Cardiac muscle cell (in vitro differentiated cells and primary cell): ENCODE data around the gene OR2AG1. TPM values are rescaled to one million over a fixed set of nuclear protein-coding genes. Genes with fewer than 3 reads are reported as not detected.
A peak's percentile ranks its signal among the peaks of the same experiment; 100 is the strongest.

ENCODE experiments used
- DNase-seq, 2 donors: peaks; one replicate each; pipeline versions ENCODE4 v3.0.0 to v3.0.0-alpha.2; 2010 to 2017; ENCODE audit warnings: low read depth in 1 of 2, low spot score in 1 of 2
- H3K27ac ChIP-seq: fragments of 200-600 bp; sonication (generic); 2 replicates; pipeline ENCODE4 v1.5.1; 2016
- H3K27me3 ChIP-seq: fragments of 200-600 bp; sonication (generic); 2 replicates; pipeline ENCODE4 v1.6.0; 2016; ENCODE audit warnings: control low read depth
- H3K36me3 ChIP-seq: fragments of 200-600 bp; sonication (generic); 2 replicates; pipeline ENCODE4 v1.5.1; 2016; ENCODE audit warnings: control low read depth
- H3K4me1 ChIP-seq: fragments of 200-600 bp; sonication (generic); 2 replicates; pipeline ENCODE4 v1.8.1; 2017; ENCODE audit warnings: low read depth, mild to moderate bottlenecking, mixed run types
- H3K4me3 ChIP-seq: fragments of 200-600 bp; sonication (generic); 2 replicates; pipeline ENCODE4 v1.5.1; 2016; ENCODE audit warnings: mild to moderate bottlenecking
- H3K9me3 ChIP-seq: fragments of 200-600 bp; sonication (generic); 2 replicates; pipeline ENCODE4 v1.5.1; 2017; ENCODE audit warnings: low read depth, mild to moderate bottlenecking, control low read depth
- polyA plus RNA-seq: library from polyadenylated mRNA; unstranded; fragments of >200 nt; fragmentation: Nextera tagmentation; extraction: Ambion mirVana; gene quantifications from 2 replicates; pipeline ENCODE4 v1.2.1, GENCODE V29; 2016
- total RNA-seq: library from RNA; depleted of rRNA; stranded (reverse); fragments of >200 nt; gene quantifications from 2 replicates; pipeline ENCODE4 v1.2.3, GENCODE V29; 2016
- TF ChIP-seq, protein P1 (sequence below): IDR thresholded peaks from 2 replicates; pipeline ENCODE4 v1.5.1; 2012; ENCODE audit warnings: low read depth, mild to moderate bottlenecking, low read length

The OR2AG1 gene
- total and polyA plus RNA-seq, 2 experiments from 2014 or later, result 0.09 TPM; not detected in 1

DNA sequence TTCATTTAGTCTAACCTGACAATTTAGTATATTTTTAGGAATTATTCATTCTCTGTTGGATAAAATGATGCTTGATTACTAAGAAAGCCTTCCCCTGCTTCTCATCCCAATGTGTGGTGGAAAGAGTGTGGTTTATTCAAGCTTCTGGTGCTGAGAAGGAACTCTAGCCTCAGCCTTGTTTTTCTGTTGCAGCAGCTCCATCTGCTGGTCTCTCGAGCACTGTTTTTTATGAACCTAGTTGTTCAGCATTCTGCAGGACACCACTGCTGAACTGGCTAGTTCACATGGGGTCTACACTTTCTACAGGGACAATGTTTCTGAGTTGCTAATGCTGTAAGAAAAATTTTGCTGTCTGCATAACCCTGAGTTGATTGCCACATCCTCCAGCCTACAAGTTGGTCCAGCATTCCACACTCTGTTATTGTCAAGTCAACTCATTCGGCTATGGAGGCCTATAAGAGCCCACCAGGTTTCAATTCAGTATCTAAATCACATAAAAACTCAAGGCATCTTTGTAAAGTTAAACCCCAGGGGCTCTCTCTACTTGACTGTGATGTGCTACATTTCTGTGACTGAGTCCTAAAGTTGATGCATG, 25.4 kb upstream of the OR2AG1 start:
- TF ChIP-seq, protein P1, sequence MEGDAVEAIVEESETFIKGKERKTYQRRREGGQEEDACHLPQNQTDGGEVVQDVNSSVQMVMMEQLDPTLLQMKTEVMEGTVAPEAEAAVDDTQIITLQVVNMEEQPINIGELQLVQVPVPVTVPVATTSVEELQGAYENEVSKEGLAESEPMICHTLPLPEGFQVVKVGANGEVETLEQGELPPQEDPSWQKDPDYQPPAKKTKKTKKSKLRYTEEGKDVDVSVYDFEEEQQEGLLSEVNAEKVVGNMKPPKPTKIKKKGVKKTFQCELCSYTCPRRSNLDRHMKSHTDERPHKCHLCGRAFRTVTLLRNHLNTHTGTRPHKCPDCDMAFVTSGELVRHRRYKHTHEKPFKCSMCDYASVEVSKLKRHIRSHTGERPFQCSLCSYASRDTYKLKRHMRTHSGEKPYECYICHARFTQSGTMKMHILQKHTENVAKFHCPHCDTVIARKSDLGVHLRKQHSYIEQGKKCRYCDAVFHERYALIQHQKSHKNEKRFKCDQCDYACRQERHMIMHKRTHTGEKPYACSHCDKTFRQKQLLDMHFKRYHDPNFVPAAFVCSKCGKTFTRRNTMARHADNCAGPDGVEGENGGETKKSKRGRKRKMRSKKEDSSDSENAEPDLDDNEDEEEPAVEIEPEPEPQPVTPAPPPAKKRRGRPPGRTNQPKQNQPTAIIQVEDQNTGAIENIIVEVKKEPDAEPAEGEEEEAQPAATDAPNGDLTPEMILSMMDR, result peak; percentile 76
- DNase-seq, result peak; percentile 74 to 75
- H3K9me3 ChIP-seq, result peaks cover 2% of the 10 kb centered on the region
- H3K27ac ChIP-seq, result no peak overlapping the region
- H3K4me3 ChIP-seq, result no peak overlapping the region
- H3K36me3 ChIP-seq, result no peaks in the 10 kb centered on the region
- H3K27me3 ChIP-seq, result no peaks in the 10 kb centered on the region
- no peaks in the 10 kb centered on the region for H3K4me1 ChIP-seq

DNA sequence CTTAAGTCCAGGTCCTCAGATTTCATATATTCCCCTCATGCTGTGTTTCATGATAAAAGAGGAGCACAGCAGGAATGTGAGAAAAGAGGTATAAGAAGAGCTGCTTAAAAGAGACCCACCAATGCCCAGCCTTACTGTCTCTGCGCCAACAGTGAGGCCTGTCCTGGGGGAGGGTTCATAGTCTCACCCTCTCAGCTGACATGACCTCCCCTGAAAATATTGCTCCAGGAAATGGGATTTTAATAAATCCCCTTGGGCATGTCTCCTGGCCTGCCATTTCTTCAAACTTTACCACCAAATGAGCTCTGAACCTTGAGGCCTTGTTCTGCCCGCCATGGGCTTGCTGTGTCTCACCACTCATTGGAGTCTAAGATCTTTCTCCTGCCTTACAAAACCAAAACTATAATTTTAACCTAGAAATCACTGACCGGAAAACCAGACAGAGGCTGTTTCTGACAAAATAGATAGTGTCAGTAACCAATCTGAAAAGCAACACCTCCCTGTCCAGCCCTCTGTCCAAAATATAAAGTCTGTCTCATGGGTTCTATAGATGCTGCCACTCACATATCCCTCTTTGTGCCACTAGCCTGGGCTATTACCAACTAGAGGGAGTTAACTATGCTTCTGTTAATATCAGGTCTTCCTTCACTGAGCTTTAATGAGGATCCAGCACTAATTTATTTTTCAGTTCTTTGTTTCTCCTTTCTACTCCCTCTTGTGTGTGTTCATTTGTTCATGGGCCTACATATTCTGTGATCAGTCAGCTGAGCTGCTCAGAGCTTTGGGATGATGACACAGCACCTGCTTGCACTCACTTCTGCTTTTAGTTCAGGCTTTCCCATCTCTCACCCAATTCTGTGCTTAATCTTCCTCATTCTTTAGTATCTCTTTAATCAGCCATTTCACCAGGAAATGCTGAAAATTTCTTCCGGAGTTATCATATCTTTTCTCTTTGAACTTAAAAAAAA, 10.6 kb upstream of the OR2AG1 start, which contains the start of gene OR2AG2:
Gene OR2AG2, minus strand, starts transcription at position 51 of the 968 bp plus-strand sequence. CDS start 3,019 bp downstream, outside the sequence.
- DNase-seq, result no peak
- Histone ChIP-seq H3K4me1 (no peaks in the 10 kb centered on the region), H3K9me3 (no peaks in the 10 kb centered on the region), H3K4me3 (no peak within 1 kb of the TSS), H3K27me3 (no peaks in the 10 kb centered on the region), H3K27ac (no peak within 1 kb of the TSS), H3K36me3 (no peaks in the 10 kb centered on the region)
- TF ChIP-seq, protein P1, result no peak

DNA sequence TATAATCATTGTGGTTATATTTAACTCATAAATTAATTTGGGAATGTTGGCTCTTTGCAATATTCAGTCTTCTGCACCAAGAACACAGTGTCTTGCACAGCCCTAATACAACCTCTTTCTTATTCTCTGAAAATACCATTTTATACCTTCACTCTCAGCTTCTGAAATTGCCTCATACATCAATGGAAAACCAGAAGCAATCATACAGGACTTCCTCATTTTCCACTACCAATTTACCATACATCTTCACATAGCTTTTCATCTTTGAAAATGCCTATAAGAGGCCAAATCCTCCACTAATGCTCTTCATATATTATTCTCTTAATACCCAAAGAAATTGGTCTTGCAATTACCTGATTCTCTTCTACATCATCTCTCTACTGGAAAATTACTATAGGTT, 4.3 kb upstream of the OR2AG1 start:
- H3K4me1 ChIP-seq, result no peaks in the 10 kb centered on the region
- H3K27me3 ChIP-seq, result no peaks in the 10 kb centered on the region
- no peak overlapping the region for H3K27ac ChIP-seq
- no peak overlapping the region for H3K4me3 ChIP-seq
- TF ChIP-seq, protein P1, result no peak
- no peak for DNase-seq
- no peaks in the 10 kb centered on the region for H3K9me3 ChIP-seq
- H3K36me3 ChIP-seq, result no peaks in the 10 kb centered on the region

DNA sequence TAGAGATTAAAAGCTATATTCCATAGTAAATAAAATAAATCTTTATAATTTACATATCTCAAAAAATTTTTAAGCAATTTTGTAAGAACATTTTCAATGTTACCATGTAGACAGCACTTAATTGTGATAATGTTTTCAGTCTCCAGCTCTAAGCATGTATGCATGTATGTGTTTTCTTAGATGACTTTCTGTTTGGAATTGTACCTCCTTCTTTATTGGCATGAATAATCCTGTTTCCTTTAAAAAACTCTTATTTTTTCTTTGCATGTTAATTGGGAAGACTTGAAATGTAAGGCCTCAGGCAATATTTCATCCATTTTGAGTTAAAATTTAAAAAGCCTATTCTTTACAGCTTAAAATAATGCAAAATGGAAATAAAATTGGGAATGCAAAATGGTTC, 2.0 kb upstream of the OR2AG1 start:
- no peak for DNase-seq
- TF ChIP-seq, protein P1, result no peak
- Histone ChIP-seq H3K27me3 (no peaks in the 10 kb centered on the region), H3K4me1 (no peaks in the 10 kb centered on the region), H3K27ac (no peak overlapping the region), H3K36me3 (no peaks in the 10 kb centered on the region), H3K4me3 (no peak overlapping the region), H3K9me3 (no peaks in the 10 kb centered on the region)

DNA sequence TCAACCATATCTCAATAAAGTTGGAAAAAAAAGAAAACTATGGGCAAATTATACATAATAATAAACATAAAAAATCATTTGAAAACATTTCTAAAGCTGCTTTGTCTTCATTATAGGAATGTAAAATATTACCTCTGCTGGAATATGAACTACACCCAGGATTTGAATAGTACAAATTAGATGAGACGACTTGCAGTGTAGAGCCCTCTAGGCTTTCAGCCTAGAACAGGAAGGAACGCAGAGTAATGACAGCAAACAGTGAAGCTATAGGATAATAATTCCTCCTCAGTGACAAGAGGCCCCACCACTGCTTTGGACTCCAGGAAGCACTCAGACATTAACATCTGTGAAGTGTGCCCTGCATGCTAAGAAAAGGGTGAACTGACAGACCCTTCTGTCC, 7.7 kb downstream of the OR2AG1 start:
- Histone ChIP-seq H3K27me3 (no peaks in the 10 kb centered on the region), H3K9me3 (no peaks in the 10 kb centered on the region), H3K27ac (no peak overlapping the region), H3K36me3 (no peaks in the 10 kb centered on the region), H3K4me3 (no peak overlapping the region), H3K4me1 (no peaks in the 10 kb centered on the region)
- TF ChIP-seq, protein P1, result no peak
- no peak for DNase-seq
